Measurements from ENCODE around the gene CPPED1. TPM values are rescaled to one million over a fixed set of nuclear protein-coding genes. Genes with fewer than 3 reads are reported as not detected.

The CPPED1 gene
- total and polyA plus RNA-seq, 2 of the 4 experiments (the other 2 are of a cell fraction) = 5.1 to 6.5 TPM

DNA sequence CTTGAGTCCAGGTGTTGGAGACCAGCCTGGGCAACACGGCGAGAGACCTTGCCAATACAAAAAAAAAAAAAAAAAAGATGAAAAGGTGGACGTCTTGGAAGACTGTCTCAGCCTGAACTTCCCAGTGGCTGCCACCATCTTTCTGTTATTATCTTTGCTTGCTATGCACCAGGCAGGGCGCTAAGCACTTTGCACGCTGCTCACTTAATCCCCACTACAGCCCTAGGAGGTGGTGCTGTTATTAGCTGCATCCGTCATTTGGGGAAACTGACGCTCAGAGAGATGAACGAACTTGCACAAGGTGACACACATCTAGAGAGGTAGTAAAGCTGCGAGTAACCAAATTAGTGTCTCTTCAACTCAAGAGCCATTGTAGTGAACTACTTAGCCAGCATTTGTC lies 708 bp upstream of the CPPED1 start:
- dilution Hi-C loops (cut with HindIII; ENCODE audit: low sequenced_read_pairs, unreplicated experiment) = no loop called here
- BruUV-seq (replicated peaks) = no TSS peak
- no peak overlapping the region for H3K9ac ChIP-seq (ENCODE audit: low read depth, low read length)
- TF ChIP-seq SMC3 (IDR thresholded peaks at IDR 0.05; ENCODE audit: low read depth, low read length) = no peak
- 100% methylated on average over 1 of the region's 9 CpGs; no CpG with 5 or more reads in 1 of the 2 experiments for WGBS, 2 experiments (ENCODE audit: extremely low coverage in 2 of 2, insufficient read length in 1 of 2)
- intact Hi-C loops (cut with micrococcal nuclease) = no loop called here
- peaks cover 4 to 9% of the 10 kb centered on the region in 2 experiments; a peak in 3 of 4 replicates for H3K79me1 ChIP-seq (ENCODE audit: low read depth in 1 of 2, low read length in 2 of 2)
- DNase-seq (no peak), ATAC-seq (ENCODE audit: low read depth) (no peak)
- no peak overlapping the region for H2BK120ac ChIP-seq (ENCODE audit: low read depth, low read length)
- H3K14ac ChIP-seq (replicated peaks; ENCODE audit: low read depth, low read length) = no peak overlapping the region
- H3K27ac ChIP-seq (ENCODE audit: insufficient read depth, low read length) = no peak overlapping the region
- H2AFZ ChIP-seq (replicated peaks; ENCODE audit: low read length, poor library complexity) = peak overlapping the region; percentile 4
- peaks cover 4% of the 10 kb centered on the region for H3K4me1 ChIP-seq (ENCODE audit: control insufficient read depth, insufficient read depth, low read length)
- no peak overlapping the region for H2BK5ac ChIP-seq (ENCODE audit: low read depth, low read length, poor library complexity, severe bottlenecking)
- ChIA-PET POLR2A (ENCODE audit: unreplicated experiment) (no interaction called here), CTCF (interaction anchor here (0.7 kb wide), 1 partner anchor 1269 kb away, joined by 4 read pairs; no protein-coding TSS in a partner anchor)
- H3K36me3 ChIP-seq (ENCODE audit: control insufficient read depth, insufficient read depth, low read length) = no peaks in the 10 kb centered on the region
- H3K9me3 ChIP-seq (ENCODE audit: control insufficient read depth, insufficient read depth, low read length) = no peaks in the 10 kb centered on the region
- H3K23ac ChIP-seq (ENCODE audit: low read depth, low read length) = no peak overlapping the region
- H3K4ac ChIP-seq (ENCODE audit: low read depth, low read length) = no peak overlapping the region
- H3K18ac ChIP-seq (ENCODE audit: low read depth, low read length) = no peak overlapping the region
- peak overlapping the region; percentile 7 to 75; a peak in 1 of 4 replicates for H4K8ac ChIP-seq (ENCODE audit: low read depth in 2 of 2, low read length in 2 of 2)
- H3K4me3 ChIP-seq (ENCODE audit: insufficient read depth, low read depth, low read length) = no peak overlapping the region
- no peak overlapping the region for H2BK20ac ChIP-seq (ENCODE audit: low read depth, low read length)
- H3K56ac ChIP-seq (ENCODE audit: extremely low read depth, insufficient read depth, low read length) = no peak overlapping the region
- H2AK5ac ChIP-seq (ENCODE audit: low read depth, low read length) = no peak overlapping the region
- H2AK9ac ChIP-seq (replicated peaks; ENCODE audit: low read depth, low read length, poor library complexity) = no peak overlapping the region
- H4K91ac ChIP-seq (ENCODE audit: insufficient read depth, low read depth, low read length) = no peak overlapping the region
- H4K5ac ChIP-seq (ENCODE audit: low read depth, low read length) = peak overlapping the region; percentile 16; the same call in 1 of the 2 replicates
- H4K20me1 ChIP-seq (ENCODE audit: insufficient read depth, low read length) = no peaks in the 10 kb centered on the region
- H3K9me1 ChIP-seq (ENCODE audit: insufficient read depth, low read length) = no peaks in the 10 kb centered on the region
- no peaks in the 10 kb centered on the region for H3K27me3 ChIP-seq (ENCODE audit: control insufficient read depth, insufficient read depth, low read length)
- no peak overlapping the region for H3K4me2 ChIP-seq (ENCODE audit: low read depth, low read length)
- in situ Hi-C loops (cut with MboI; ENCODE audit: low sequenced_read_pairs) = no loop called here
- H2BK15ac ChIP-seq (ENCODE audit: low read depth, low read length) = no peak overlapping the region

All from IMR-90 (cell line).